Ovary (tissue), 3 donors: ENCODE measurements around the gene GTSF1L.

Experiments
- CTCF ChIP-seq, 3 donors: fragments of 450-650 bp in 2 of 3; fragments of 200-600 bp in 1 of 3; IDR thresholded peaks; one replicate each; pipeline versions ENCODE4 v1.5.1 to v1.8.0; 2016 to 2022; ENCODE audit warnings: antibody characterized with exemption in 3 of 3, mild to moderate bottlenecking in 1 of 3
- EP300 ChIP-seq: sonication (generic); formaldehyde crosslinking; IDR thresholded peaks from one replicate; pipeline ENCODE4 v1.6.1; 2017; ENCODE audit warnings: antibody characterized with exemption
- donor health status: DM: no; HTN: no; CAD: no.

DNA sequence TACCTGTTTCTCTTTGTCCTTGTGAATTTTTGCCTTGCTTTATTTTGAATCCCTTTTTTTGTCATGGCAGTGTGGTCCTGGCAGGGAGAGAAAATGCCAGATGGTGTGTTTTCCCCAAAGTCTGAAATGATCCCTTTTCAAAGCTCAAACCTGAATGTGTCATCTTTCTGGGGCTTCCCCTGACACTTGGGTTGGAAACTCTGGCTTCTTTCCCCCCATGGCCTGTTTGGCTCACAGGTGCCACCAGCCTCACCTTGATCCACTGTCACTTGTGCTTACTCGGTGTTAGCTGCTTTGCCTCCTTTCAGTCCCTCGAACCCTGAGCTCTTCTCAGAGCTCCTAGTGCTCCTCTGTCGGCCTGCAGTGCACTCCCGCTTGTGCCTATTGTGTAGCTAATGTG is 37.6 kb downstream of the GTSF1L start:
- TF ChIP-seq CTCF (IDR thresholded peaks at IDR 0.05), result no peak
- no peak for TF ChIP-seq EP300
